ENCODE data around the gene IPPK. TPM values are rescaled to one million over a fixed set of nuclear protein-coding genes. Genes with fewer than 3 reads are reported as not detected.

Gene IPPK
- total and polyA plus RNA-seq, 9 donors, result 6.2 to 9.2 (median 7.6) TPM

DNA sequence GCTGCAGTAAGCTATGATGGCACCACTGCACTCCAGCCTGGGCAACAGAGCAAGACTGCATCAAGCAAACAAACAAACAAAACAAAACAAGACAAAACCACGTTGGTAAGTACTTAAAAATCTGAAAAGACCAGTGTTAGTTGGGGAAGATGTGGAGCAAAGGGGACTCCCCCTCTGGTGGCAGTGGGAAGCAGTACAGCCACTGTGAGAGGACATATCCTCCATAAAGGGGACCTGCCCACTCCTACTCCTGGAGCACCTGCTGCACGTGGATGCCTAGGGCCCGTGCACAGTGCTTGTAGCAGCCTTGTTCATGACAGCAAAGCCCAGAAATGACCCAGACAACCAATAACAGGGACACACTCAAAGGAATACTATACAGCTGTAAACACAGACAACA lies 17.0 kb upstream of the IPPK start:
- Histone ChIP-seq H3K36me3 (ENCODE audit: control insufficient read depth, insufficient read depth, low read length) (no peaks in the 10 kb centered on the region), H3K9me3 (replicated peaks; ENCODE audit: control insufficient read depth, low read depth, low read length) (peaks cover 12% of the 10 kb centered on the region), H3K27me3 (ENCODE audit: control insufficient read depth, insufficient read depth, low read length) (no peaks in the 10 kb centered on the region), H3K4me3 (ENCODE audit: low read length) (no peak overlapping the region), H3K4me1 (ENCODE audit: control insufficient read depth, insufficient read depth, low read length) (no peaks in the 10 kb centered on the region), H3K27ac (ENCODE audit: low read length) (no peak overlapping the region)
- no peak for DNase-seq
- no CpG with 5 or more reads among the region's 3 CpGs for WGBS (ENCODE audit: insufficient coverage)

DNA sequence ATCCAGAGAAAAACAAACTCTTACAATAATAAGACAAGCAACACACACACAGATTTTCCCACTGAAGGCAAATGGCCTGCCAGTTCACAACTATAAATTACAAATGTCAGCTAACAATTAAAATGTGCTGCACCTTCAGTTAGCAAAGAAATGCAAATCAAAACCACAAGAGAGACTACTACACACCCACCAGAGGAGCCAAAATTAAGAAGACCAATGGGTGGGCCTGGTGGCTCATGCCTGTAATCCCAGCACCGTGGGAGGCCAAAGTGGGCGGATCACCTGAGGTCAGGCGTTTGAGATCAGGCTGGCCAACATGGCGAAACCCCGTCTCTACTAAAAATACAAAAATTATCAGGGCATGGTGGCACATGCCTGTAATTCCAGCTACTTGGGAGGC lies 15.1 kb upstream of the IPPK start:
- Histone ChIP-seq H3K9me3 (replicated peaks; ENCODE audit: control insufficient read depth, low read depth, low read length) (peaks cover 1% of the 10 kb centered on the region), H3K27me3 (ENCODE audit: control insufficient read depth, insufficient read depth, low read length) (no peaks in the 10 kb centered on the region), H3K4me1 (ENCODE audit: control insufficient read depth, insufficient read depth, low read length) (no peaks in the 10 kb centered on the region), H3K36me3 (ENCODE audit: control insufficient read depth, insufficient read depth, low read length) (no peaks in the 10 kb centered on the region), H3K27ac (ENCODE audit: low read length) (no peak overlapping the region), H3K4me3 (ENCODE audit: low read length) (no peak overlapping the region)
- WGBS (ENCODE audit: insufficient coverage), result 79% methylated on average over 5 of the region's 5 CpGs
- no peak for DNase-seq

DNA sequence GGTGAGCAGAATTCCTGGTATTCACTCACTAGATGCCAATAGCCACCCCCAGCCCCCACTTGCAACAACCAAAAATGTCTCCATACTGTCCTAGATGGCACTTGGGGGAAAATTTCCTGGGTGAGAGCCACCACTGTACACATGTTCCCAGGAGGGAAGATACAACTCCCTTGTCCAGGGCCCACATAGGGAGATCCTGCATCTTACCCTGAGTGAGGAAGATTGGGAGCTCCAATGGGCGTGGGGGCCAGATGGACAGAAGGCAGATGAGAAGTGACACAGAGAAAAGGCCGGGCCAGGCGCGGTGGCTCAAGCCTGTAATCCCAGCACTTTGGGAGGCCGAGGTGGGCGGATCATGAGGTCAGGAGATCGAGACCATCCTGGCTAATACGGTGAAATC lies 12.3 kb upstream of the IPPK start:
- no peak for DNase-seq
- H3K4me1 ChIP-seq (ENCODE audit: control insufficient read depth, insufficient read depth, low read length), result no peaks in the 10 kb centered on the region
- WGBS (ENCODE audit: insufficient coverage), result 93% methylated on average over 4 of the region's 8 CpGs
- no peak overlapping the region for H3K4me3 ChIP-seq (ENCODE audit: low read length)
- no peaks in the 10 kb centered on the region for H3K27me3 ChIP-seq (ENCODE audit: control insufficient read depth, insufficient read depth, low read length)
- H3K9me3 ChIP-seq (replicated peaks; ENCODE audit: control insufficient read depth, low read depth, low read length), result no peaks in the 10 kb centered on the region
- H3K36me3 ChIP-seq (ENCODE audit: control insufficient read depth, insufficient read depth, low read length), result no peaks in the 10 kb centered on the region
- H3K27ac ChIP-seq (ENCODE audit: low read length), result no peak overlapping the region

DNA sequence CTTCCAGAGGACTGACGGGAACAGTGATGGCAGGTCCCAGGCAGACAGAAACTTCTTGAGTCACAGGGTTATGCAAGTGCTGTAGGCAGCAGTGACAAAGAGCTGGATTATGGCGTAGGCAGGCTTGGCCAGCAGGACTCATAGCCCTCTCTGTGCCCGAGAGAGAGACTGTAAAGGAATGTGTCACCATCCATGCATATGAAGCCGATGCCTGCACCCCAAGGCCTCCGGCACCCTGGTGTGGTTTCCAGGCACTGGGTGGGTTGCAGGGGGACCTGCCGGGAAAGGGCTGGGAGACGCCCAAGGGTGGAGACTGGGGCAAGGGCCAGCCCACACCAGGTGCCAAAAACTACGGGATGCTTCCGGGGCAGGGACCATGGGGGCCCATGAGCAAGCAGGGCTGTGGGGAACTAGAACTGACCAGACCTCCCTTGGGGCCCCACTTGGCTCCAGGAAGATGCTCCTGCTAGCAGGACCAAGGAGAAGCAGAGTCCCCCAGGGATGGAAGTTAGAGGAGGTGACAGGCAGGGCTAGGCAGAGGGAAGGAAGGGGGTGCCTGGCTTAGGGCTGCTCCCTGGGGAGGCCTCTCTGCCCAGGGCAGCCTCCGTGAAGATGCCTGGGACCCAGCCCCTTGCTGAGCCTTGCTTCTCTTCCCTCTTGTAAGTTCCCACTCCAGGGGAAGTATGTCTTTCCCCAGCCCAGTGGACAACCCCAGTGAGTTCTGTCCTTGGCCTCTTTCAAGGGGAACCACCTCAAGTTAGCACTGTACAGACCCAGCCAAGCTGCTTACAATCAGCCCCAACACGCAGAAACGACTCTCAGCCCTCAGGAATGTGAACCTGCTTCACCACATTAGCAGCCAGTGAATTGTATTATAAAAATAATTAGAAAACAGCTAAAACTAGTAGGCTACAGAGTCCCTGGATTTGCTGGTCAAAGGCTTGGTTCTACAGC lies 10.5 kb upstream of the IPPK start:
- WGBS (ENCODE audit: insufficient coverage), result 88% methylated on average over 10 of the region's 12 CpGs
- Histone ChIP-seq H3K4me1 (ENCODE audit: control insufficient read depth, insufficient read depth, low read length) (no peaks in the 10 kb centered on the region), H3K27me3 (ENCODE audit: control insufficient read depth, insufficient read depth, low read length) (no peaks in the 10 kb centered on the region), H3K4me3 (ENCODE audit: low read length) (no peak overlapping the region), H3K9me3 (replicated peaks; ENCODE audit: control insufficient read depth, low read depth, low read length) (no peaks in the 10 kb centered on the region), H3K36me3 (ENCODE audit: control insufficient read depth, insufficient read depth, low read length) (no peaks in the 10 kb centered on the region), H3K27ac (ENCODE audit: low read length) (no peak overlapping the region)
- no peak for DNase-seq

DNA sequence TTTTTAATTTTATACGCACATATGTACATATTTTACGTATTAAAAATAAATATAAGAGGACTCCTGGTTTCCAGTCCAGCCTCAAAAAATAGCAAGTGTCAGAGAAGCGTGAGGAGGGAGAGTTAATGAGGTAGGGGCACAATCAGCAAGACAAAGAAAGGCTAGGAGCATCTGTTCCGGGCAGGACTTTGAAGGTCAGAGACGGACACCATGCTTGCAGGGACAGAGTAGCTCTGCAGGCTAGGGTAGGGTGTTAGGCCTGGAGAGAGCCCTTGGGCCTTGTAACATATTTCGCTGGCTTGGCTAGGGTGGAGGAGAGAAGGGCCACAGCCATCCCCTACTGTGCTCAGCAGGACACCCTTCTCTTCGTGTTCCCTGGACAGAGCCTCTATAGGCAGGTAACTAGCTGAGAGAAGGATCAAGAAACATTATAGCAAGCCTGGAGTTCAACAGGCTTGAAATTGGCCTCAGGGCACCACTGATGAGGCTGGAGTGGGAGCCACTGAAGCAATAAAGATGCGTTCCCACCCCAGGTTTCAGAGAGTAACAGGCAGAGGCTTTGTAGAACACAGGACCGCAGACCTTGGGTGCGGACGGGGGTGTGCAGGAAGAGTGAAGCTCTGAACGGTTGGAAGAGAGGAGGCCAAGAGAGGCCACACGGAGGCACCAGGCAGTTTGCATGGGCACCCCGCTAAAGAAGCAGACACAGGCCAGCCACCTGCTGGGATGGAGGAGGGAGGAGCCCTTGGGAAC lies 9.7 kb upstream of the IPPK start:
- no peaks in the 10 kb centered on the region for H3K27me3 ChIP-seq (ENCODE audit: control insufficient read depth, insufficient read depth, low read length)
- no peak for DNase-seq

DNA sequence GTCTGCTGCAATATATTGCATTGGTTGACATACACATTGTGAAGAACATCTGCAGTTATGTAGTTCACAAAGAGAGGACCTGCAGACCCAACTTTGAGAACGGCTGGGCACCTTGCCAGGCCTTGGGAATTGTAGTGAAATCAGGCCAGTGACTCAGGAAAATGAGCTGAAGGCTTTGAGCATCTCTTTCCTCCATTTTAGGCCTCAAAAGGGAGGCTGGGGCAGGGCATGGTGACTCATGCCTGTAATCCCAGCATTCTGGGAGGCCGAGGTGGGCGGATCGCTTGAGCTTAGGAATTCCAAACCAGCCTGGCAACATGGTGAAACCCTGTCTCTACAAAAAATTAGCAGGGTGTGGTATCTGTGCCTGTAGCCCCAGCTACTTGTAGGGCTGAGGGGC lies 1.4 kb upstream of the IPPK start:
- WGBS (ENCODE audit: insufficient coverage), result 13% methylated on average over 1 of the region's 4 CpGs
- H3K27me3 ChIP-seq (ENCODE audit: control insufficient read depth, insufficient read depth, low read length), result no peaks in the 10 kb centered on the region
- H3K9me3 ChIP-seq (replicated peaks; ENCODE audit: control insufficient read depth, low read depth, low read length), result no peaks in the 10 kb centered on the region
- peaks cover 6% of the 10 kb centered on the region for H3K36me3 ChIP-seq (ENCODE audit: control insufficient read depth, insufficient read depth, low read length)
- DNase-seq, result peak; percentile 62
- H3K4me3 ChIP-seq (ENCODE audit: low read length), result no peak overlapping the region
- H3K4me1 ChIP-seq (ENCODE audit: control insufficient read depth, insufficient read depth, low read length), result peaks cover 16% of the 10 kb centered on the region
- H3K27ac ChIP-seq (ENCODE audit: low read length), result no peak overlapping the region

More for the DNA sequence above, 9.7 kb upstream of the IPPK start:
- Histone ChIP-seq H3K4me1 (ENCODE audit: control insufficient read depth, insufficient read depth, low read length) (no peaks in the 10 kb centered on the region), H3K4me3 (ENCODE audit: low read length) (no peak overlapping the region), H3K27ac (ENCODE audit: low read length) (no peak overlapping the region), H3K36me3 (ENCODE audit: control insufficient read depth, insufficient read depth, low read length) (no peaks in the 10 kb centered on the region), H3K9me3 (replicated peaks; ENCODE audit: control insufficient read depth, low read depth, low read length) (no peaks in the 10 kb centered on the region)
- 73% methylated on average over 12 of the region's 14 CpGs for WGBS (ENCODE audit: insufficient coverage)

DNA sequence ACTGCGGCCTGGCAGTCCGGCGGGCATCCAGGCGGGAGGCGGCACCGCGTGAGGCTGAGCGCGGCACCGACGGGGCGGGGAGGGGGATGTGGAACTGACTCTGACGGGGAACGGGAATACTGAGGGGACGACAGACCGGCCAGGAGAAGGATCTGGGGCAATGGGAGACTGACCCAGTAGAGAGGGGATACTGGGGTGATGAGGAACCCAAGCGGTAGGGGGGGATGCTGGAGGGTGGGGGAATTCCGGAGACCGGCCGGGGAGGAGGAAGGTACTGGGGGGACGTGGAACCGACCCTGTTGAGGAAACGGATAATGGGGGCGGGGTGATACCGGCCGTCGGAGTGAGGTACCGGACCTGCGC lies 423 bp downstream of the IPPK start:
- H3K9me3 ChIP-seq (replicated peaks; ENCODE audit: control insufficient read depth, low read depth, low read length), result no peaks in the 10 kb centered on the region
- H3K36me3 ChIP-seq (ENCODE audit: control insufficient read depth, insufficient read depth, low read length), result peaks cover 11% of the 10 kb centered on the region
- peak overlapping the region; percentile 96 for H3K4me3 ChIP-seq (ENCODE audit: low read length)
- peaks cover 16% of the 10 kb centered on the region for H3K4me1 ChIP-seq (ENCODE audit: control insufficient read depth, insufficient read depth, low read length)
- peak overlapping the region; percentile 45 for H3K27ac ChIP-seq (ENCODE audit: low read length)
- DNase-seq, result no peak
- 0% methylated on average over 26 of the region's 29 CpGs for WGBS (ENCODE audit: insufficient coverage)
- no peaks in the 10 kb centered on the region for H3K27me3 ChIP-seq (ENCODE audit: control insufficient read depth, insufficient read depth, low read length)

DNA sequence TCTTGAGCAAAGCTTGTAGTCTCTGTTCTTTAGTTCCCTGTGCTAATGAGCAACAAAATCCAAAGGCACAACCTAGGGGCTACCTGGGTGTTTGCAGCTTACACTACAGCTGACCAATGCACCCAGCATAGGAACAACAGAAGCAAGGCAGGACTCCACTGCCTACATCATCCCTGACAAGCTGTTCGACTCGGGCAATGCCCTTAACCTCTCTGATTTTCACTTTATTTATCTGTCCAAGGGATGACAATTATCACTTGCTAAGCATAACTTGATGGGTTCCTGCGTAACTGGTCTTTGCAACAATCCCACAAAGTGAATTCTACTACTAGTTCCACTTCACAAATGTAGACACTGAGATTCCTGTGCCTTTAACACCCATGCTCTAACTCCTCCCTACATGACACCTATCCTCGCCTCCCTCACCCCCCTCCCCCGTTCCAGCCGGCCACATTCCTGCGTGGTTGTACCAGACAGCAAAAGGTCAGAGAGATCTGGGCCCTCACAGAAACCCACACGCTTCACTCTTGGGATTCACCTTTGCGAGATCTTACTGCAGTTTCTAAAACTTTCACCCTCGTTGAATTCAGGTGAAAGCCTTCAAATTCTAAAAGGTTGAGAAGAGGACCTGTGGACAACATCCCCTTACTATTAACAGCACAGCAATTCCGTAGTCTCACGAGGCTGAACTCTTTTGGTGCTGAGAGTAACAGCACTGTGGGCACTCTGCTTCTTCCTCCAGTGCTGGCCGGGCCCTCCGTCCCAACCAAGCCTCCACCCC lies 995 bp downstream of the IPPK start:
- 22% methylated on average over 11 of the region's 14 CpGs for WGBS (ENCODE audit: insufficient coverage)
- peak; percentile 19 for DNase-seq
- Histone ChIP-seq H3K27ac (ENCODE audit: low read length) (peak overlapping the region; percentile 47), H3K36me3 (ENCODE audit: control insufficient read depth, insufficient read depth, low read length) (peaks cover 11% of the 10 kb centered on the region), H3K4me1 (ENCODE audit: control insufficient read depth, insufficient read depth, low read length) (peaks cover 16% of the 10 kb centered on the region), H3K27me3 (ENCODE audit: control insufficient read depth, insufficient read depth, low read length) (no peaks in the 10 kb centered on the region), H3K4me3 (ENCODE audit: low read length) (peak overlapping the region; percentile 96), H3K9me3 (replicated peaks; ENCODE audit: control insufficient read depth, low read depth, low read length) (no peaks in the 10 kb centered on the region)

DNA sequence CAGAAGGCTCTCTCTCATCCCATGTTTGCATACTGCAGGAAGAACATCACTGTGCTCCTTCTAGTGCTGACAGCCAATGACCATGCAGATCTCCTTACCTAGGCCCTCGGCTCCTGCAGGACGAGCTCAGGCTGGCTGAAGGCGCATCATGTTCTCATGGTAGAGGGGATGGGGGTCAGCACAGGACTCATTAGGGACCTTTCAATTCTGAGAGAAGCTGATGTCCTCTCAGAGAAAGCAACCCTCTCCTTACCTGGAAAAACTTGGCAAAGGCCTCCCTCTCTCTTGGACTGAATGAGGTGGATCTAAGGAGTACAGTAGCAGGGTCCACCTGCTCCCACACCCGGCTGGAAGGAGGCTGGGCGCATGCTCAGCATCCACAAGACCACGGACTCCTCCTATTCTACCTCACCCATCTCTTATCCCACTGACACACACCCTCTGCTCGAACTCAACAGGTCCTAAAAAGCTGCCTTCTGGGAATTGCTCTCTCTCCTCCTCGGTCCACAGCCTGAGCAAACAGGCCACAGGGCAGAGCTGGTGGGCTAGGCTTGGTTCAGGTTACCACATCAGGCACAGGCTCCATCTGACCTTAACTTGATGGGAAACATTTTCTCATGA lies 2.9 kb downstream of the IPPK start:
- WGBS (ENCODE audit: insufficient coverage), result 66% methylated on average over 4 of the region's 8 CpGs
- H3K4me1 ChIP-seq (ENCODE audit: control insufficient read depth, insufficient read depth, low read length), result peaks cover 16% of the 10 kb centered on the region
- no peak overlapping the region for H3K27ac ChIP-seq (ENCODE audit: low read length)

More for the DNA sequence above, 2.9 kb downstream of the IPPK start:
- Histone ChIP-seq H3K36me3 (ENCODE audit: control insufficient read depth, insufficient read depth, low read length) (peaks cover 11% of the 10 kb centered on the region), H3K9me3 (replicated peaks; ENCODE audit: control insufficient read depth, low read depth, low read length) (no peaks in the 10 kb centered on the region), H3K4me3 (ENCODE audit: low read length) (no peak overlapping the region), H3K27me3 (ENCODE audit: control insufficient read depth, insufficient read depth, low read length) (no peaks in the 10 kb centered on the region)
- DNase-seq, result no peak
